K562 (cell line): ENCODE results near the gene SUCLG1. TPM values are rescaled to one million over a fixed set of nuclear protein-coding genes. Genes with fewer than 3 reads are reported as not detected.

Experiments used
- ATAC-seq: fragments of 200-7000 bp; cut with Tn5 transposase; 3 replicates; pipeline ENCODE4 v1.9.1; 2020; ENCODE audit warnings: moderate library complexity
- Bru-seq: library from RNA; stranded (reverse); fragments of 400-500 nt; gene quantifications from one replicate; lab custom pipeline; 2021; lab: Mats Ljungman, UMichigan
- BruChase-seq, 2 experiments: library from RNA; stranded (reverse); fragments of 400-500 nt; gene quantifications; one replicate each; lab custom pipeline; 2021; lab: Mats Ljungman, UMichigan
- BruUV-seq: library from RNA; stranded (reverse); fragments of 400-500 nt; replicated peaks from 2 replicates; lab custom pipeline; 2021; lab: Mats Ljungman, UMichigan
- CTCF ChIA-PET: fragments of 300-600 bp; formaldehyde crosslinking; extraction: SDS; loops from one replicate; lab custom pipeline; 2021; ENCODE audit warnings: low intra/inter-chr PET ratio; lab: Yijun Ruan, JAX
- POLR2A ChIA-PET: fragments of 300-600, 350-650 bp; sonication (Branson Sonifier 250); formaldehyde crosslinking; extraction: SDS; loops from one replicate; lab custom pipeline; 2021; ENCODE audit warnings: antibody characterized with exemption, inconsistent platforms; lab: Yijun Ruan, JAX
- DNase-seq, 4 experiments: peaks; one replicate each; pipeline versions ENCODE4 v3.0.0 to v3.0.0-alpha.2; 2011 to 2018; ENCODE audit warnings: low spot score in 3 of 4, mixed read lengths in 3 of 4; ENCODE audit errors: extremely low read depth in 1 of 4
- FAIRE-seq: peaks from 2 replicates; lab custom pipeline; 2011; peaks lifted over from hg19 to GRCh38; lab: Jason Lieb, UNC
- H2AFZ ChIP-seq: 2 replicates; pipeline ENCODE4 v1.6.0; 2011; ENCODE audit warnings: low read depth, low read length, control low read depth, inconsistent platforms
- H3K27ac ChIP-seq: fragments of 200-600 bp; 3 replicates; pipeline ENCODE4 v1.8.0; 2011; ENCODE audit warnings: low read depth, mild to moderate bottlenecking, control low read depth, inconsistent platforms, low read length, moderate library complexity, mixed read lengths; ENCODE audit errors: extremely low read depth
- H3K27me3 ChIP-seq, 2 experiments: fragments of 300-600 bp in 1 of 2; 2 replicates in 1 of 2; 3 replicates in 1 of 2; pipeline versions ENCODE4 v1.6.0 to v1.8.0; 2011; ENCODE audit warnings: inconsistent platforms in 2 of 2, low read length in 2 of 2, mild to moderate bottlenecking in 1 of 2, mixed read lengths in 1 of 2, moderate library complexity in 1 of 2; ENCODE audit not compliant: control insufficient read depth in 2 of 2, insufficient read depth in 2 of 2
- H3K36me3 ChIP-seq: fragments of 300-600 bp; 3 replicates; pipeline ENCODE4 v1.8.0; 2011; ENCODE audit warnings: mild to moderate bottlenecking, low read length, inconsistent platforms; ENCODE audit not compliant: control insufficient read depth, insufficient read depth
- H3K4me1 ChIP-seq, 2 experiments: fragments of 200-600 bp in 1 of 2; replicated peaks in 1 of 2; 2 replicates in 1 of 2; 3 replicates in 1 of 2; pipeline versions ENCODE4 v1.5.1 to v1.8.0; 2011; ENCODE audit warnings: inconsistent platforms in 2 of 2, low read length in 2 of 2, mild to moderate bottlenecking in 1 of 2, mixed read lengths in 1 of 2, moderate library complexity in 1 of 2; ENCODE audit not compliant: control insufficient read depth in 2 of 2, insufficient read depth in 2 of 2
- H3K4me2 ChIP-seq: 2 replicates; pipeline ENCODE4 v1.6.1; 2011; ENCODE audit warnings: low read length, control low read depth, inconsistent platforms, mixed read lengths; ENCODE audit not compliant: insufficient read depth
- H3K4me3 ChIP-seq: fragments of 200-600 bp; sonication (generic), shearing (Covaris generic); 2 replicates; pipeline ENCODE4 v1.5.1; 2016; ENCODE audit warnings: control low read depth, inconsistent platforms
- H3K79me2 ChIP-seq: fragments of 200-600 bp; 3 replicates; pipeline ENCODE4 v1.8.0; 2011; ENCODE audit warnings: low read length, inconsistent platforms; ENCODE audit not compliant: control insufficient read depth, insufficient read depth
- H3K9ac ChIP-seq, 2 experiments: 2 replicates each; pipeline versions ENCODE4 v1.6.0 to v1.6.1; 2011; ENCODE audit warnings: low read depth in 2 of 2, low read length in 2 of 2, control low read depth in 1 of 2, inconsistent platforms in 1 of 2, mild to moderate bottlenecking in 1 of 2, mixed read lengths in 1 of 2; ENCODE audit not compliant: insufficient read depth in 1 of 2
- H3K9me1 ChIP-seq: one replicate; pipeline ENCODE4 v1.6.0; 2011; ENCODE audit warnings: inconsistent platforms, mild to moderate bottlenecking, low read length, moderate library complexity; ENCODE audit not compliant: control insufficient read depth, insufficient read depth
- H3K9me3 ChIP-seq: replicated peaks from 2 replicates; pipeline ENCODE4 v1.5.1; 2011; ENCODE audit warnings: low read depth, low read length, inconsistent platforms; ENCODE audit not compliant: control insufficient read depth, insufficient read depth
- H4K20me1 ChIP-seq: replicated peaks from 2 replicates; pipeline ENCODE4 v1.6.1; 2011; ENCODE audit warnings: low read length, inconsistent platforms, mixed read lengths; ENCODE audit not compliant: control insufficient read depth, insufficient read depth
- CXXC5 ChIP-seq: fragments of 250-450 bp; sonication (Bioruptor Pico); IDR thresholded peaks from 2 replicates; pipeline ENCODE4 v1.8.0; 2022; ENCODE audit warnings: inconsistent platforms, mild to moderate bottlenecking, moderate library complexity
- ETS2 ChIP-seq: IDR thresholded peaks from 2 replicates; pipeline ENCODE4 v1.6.1; 2016; ENCODE audit warnings: borderline replicate concordance, missing genetic modification characterization, mild to moderate bottlenecking, moderate library complexity, missing compliant biosample characterization; ENCODE audit not compliant: poor library complexity, severe bottlenecking
- GMEB1 ChIP-seq: fragments of 250-450 bp; sonication (Bioruptor Pico); IDR thresholded peaks from 2 replicates; pipeline ENCODE4 v1.4.0; 2020; ENCODE audit warnings: mild to moderate bottlenecking
- HLTF ChIP-seq: fragments of 450-650 bp; IDR thresholded peaks from 2 replicates; pipeline ENCODE4 v1.6.1; 2016
- LARP7 ChIP-seq: fragments of 450-650 bp; IDR thresholded peaks from 2 replicates; pipeline ENCODE4 v1.6.1; 2016
- MAFG ChIP-seq: fragments of 450-650 bp; conservative IDR thresholded peaks from 2 replicates; pipeline ENCODE4 v1.6.1; 2016; ENCODE audit warnings: missing genetic modification characterization, missing compliant biosample characterization
- MEF2D ChIP-seq: conservative IDR thresholded peaks from 2 replicates; pipeline ENCODE4 v1.6.1; 2016; ENCODE audit warnings: low read depth, missing genetic modification characterization, missing compliant biosample characterization
- NFIC ChIP-seq: fragments of 450-650 bp; IDR thresholded peaks from 2 replicates; pipeline ENCODE4 v1.6.1; 2017; ENCODE audit warnings: mild to moderate bottlenecking, inconsistent platforms
- PKNOX1 ChIP-seq: fragments of 450-650 bp; IDR thresholded peaks from 2 replicates; pipeline ENCODE4 v1.6.1; 2016
- RNF2 ChIP-seq: sonication (generic); IDR thresholded peaks from 2 replicates; pipeline ENCODE4 v1.6.1; 2016
- TEAD2 ChIP-seq: fragments of 450-650 bp; IDR thresholded peaks from 2 replicates; pipeline ENCODE4 v1.6.1; 2016; ENCODE audit warnings: missing genetic modification characterization, control low read depth, missing compliant biosample characterization
- ZNF23 ChIP-seq: fragments of 250-450 bp; sonication (Bioruptor Pico); IDR thresholded peaks from 2 replicates; pipeline ENCODE4 v1.4.0; 2020; ENCODE audit warnings: mild to moderate bottlenecking
- ZZZ3 ChIP-seq: fragments of 450-650 bp; IDR thresholded peaks from 2 replicates; pipeline ENCODE4 v1.6.1; 2016; ENCODE audit warnings: antibody characterized with exemption, mild to moderate bottlenecking, moderate library complexity
- WGBS: fragments of 100-300 bp; shearing (Covaris generic); methylation state at CpG from one replicate; pipeline ENCODE4 v1.1.6; 2016; ENCODE audit warnings: low coverage, mixed read lengths; ENCODE audit not compliant: insufficient coverage; ENCODE audit errors: missing lambda C conversion rate; 5-methylcytosine and 5-hydroxymethylcytosine counted together
- in situ Hi-C: fragments of 300-500 bp; cut with MboI; formaldehyde crosslinking; loops from 4 replicates; pipeline ENCODE4 v1.15.0; 2018; ENCODE audit warnings: inconsistent platforms, mixed read lengths
- intact Hi-C: fragments of 100-400 bp; cut with micrococcal nuclease; formaldehyde crosslinking; loops from 2 replicates; pipeline ENCODE4 v1.14.2; 2022
- long read RNA-seq, 3 experiments: library from polyadenylated mRNA in 2 of 3; library from RNA in 1 of 3; unstranded in 2 of 3; stranded (forward) in 1 of 3; transcript quantifications; one replicate each; pipeline ENCODE4 v2.0.0, GENCODE V29; 2019 to 2022
- polyA minus RNA-seq, 3 experiments: library from RNA; depleted of rRNA, polyadenylated mRNA; stranded (reverse); fragments of >200 nt; gene quantifications; 2 replicates each; pipeline ENCODE4 v1.2.3, GENCODE V29; 2011
- polyA plus RNA-seq, 8 experiments: library from polyadenylated mRNA; depleted of rRNA in 4 of 8; stranded (reverse) in 5 of 8; unstranded in 3 of 8; fragments of >200 nt; fragmentation: Nextera tagmentation in 2 of 8; fragmentation: Illumina TruSeq in 1 of 8; extraction: Ambion mirVana in 2 of 8; extraction: Trizol in 1 of 8; gene quantifications; 2 replicates each; pipeline versions ENCODE4 v1.2.1 to v1.2.3, GENCODE V29; 2011 to 2014; ENCODE audit warnings: inconsistent platforms in 1 of 8, missing spikeins in 1 of 8
- total RNA-seq, 7 experiments: library from RNA; depleted of rRNA in 6 of 7; stranded (reverse); fragments of >200 nt in 6 of 7; fragmentation: Illumina TruSeq in 2 of 7; extraction: Trizol in 2 of 7; gene quantifications; 2 replicates each; pipeline versions ENCODE4 v1.2.1 to v1.2.3, GENCODE V29; 2011 to 2021; ENCODE audit warnings: low replicate concordance in 1 of 7

Gene SUCLG1
- 25.2 and 55.9 TPM in 2 replicates for total RNA-seq (2011; cell fraction: chromatin; rRNA removed; ENCODE audit: low replicate concordance)
- 17.0 and 31.5 TPM in 2 replicates for total RNA-seq (2011; cell fraction: nucleolus; rRNA removed)
- 32.8 and 48.8 TPM in 2 replicates for total RNA-seq (2011; cell fraction: nucleoplasm; rRNA removed)
- total RNA-seq (2014; rRNA removed), result 81.1 and 90.5 TPM in 2 replicates
- total RNA-seq (2014; rRNA removed; fragmentation: Illumina TruSeq; extraction: Trizol), result 122 and 136 TPM in 2 replicates
- 113 and 123 TPM in 2 replicates for total RNA-seq (2015; rRNA removed; fragmentation: Illumina TruSeq; extraction: Trizol)
- 108 and 122 TPM in 2 replicates for total RNA-seq (2021)
- polyA plus RNA-seq (2011; rRNA removed), result 64.2 and 112 TPM in 2 replicates
- 36.6 and 56.1 TPM in 2 replicates for polyA plus RNA-seq (2011; cell fraction: cytosol; rRNA removed)
- polyA plus RNA-seq (2011; cell fraction: nucleus; rRNA removed), result 34.7 and 35.0 TPM in 2 replicates
- polyA plus RNA-seq (2012), result 97.4 and 110 TPM in 2 replicates
- polyA plus RNA-seq (2014; fragmentation: Illumina TruSeq; extraction: Trizol), result 108 and 114 TPM in 2 replicates
- polyA plus RNA-seq (2014; fragmentation: Nextera tagmentation; extraction: Ambion mirVana), result 100 to 1,000 TPM; 261 to 325 TPM
- polyA plus RNA-seq (2014; rRNA removed), result 115 and 127 TPM in 2 replicates
- 34.6 and 43.1 TPM in 2 replicates for polyA minus RNA-seq (2011; rRNA and poly(A)+ RNA removed)
- 27.5 and 29.7 TPM in 2 replicates for polyA minus RNA-seq (2011; cell fraction: cytosol; rRNA and poly(A)+ RNA removed)
- polyA minus RNA-seq (2011; cell fraction: nucleus; rRNA and poly(A)+ RNA removed), result 24.3 and 25.8 TPM in 2 replicates
- percentile 87 among the genes with signal in this experiment for Bru-seq, nascent RNA
- percentile 94 among the genes with signal in this experiment for BruChase-seq, experiment 1, labeled RNA remaining after a 2-hour chase
- BruChase-seq, experiment 2, labeled RNA remaining after a 6-hour chase, result percentile 95 among the genes with signal in this experiment
- long read RNA-seq, experiment 1, transcript SUCLG1-201 (9 exons, 1,475 nt), result major isoform, 248 of 277 reads
- long read RNA-seq, experiment 1, transcript SUCLG1-205 (2 exons, 1,765 nt), result minor isoform, 9 of 277 reads
- long read RNA-seq, experiment 1, partial matches to known transcripts, result 11 of 277 reads
- long read RNA-seq, experiment 1, other reads (novel, unspliced or antisense), result 9 of 277 reads
- long read RNA-seq, experiment 2, transcript SUCLG1-201 (9 exons, 1,475 nt), result major isoform, 140 of 196 reads
- long read RNA-seq, experiment 2, transcript SUCLG1-205 (2 exons, 1,765 nt), result minor isoform, 5 of 196 reads
- long read RNA-seq, experiment 2, partial matches to known transcripts, result 36 of 196 reads
- long read RNA-seq, experiment 2, other reads (novel, unspliced or antisense), result 15 of 196 reads
- long read RNA-seq, experiment 3, transcript SUCLG1-201 (9 exons, 1,475 nt), result major isoform, 133 of 159 reads
- long read RNA-seq, experiment 3, partial matches to known transcripts, result 23 of 159 reads
- long read RNA-seq, experiment 3, other reads (novel, unspliced or antisense), result 1 of 159 reads

- Histone ChIP-seq H3K27me3 (no peaks in the 10 kb centered on the region), H3K9me1 (no peaks in the 10 kb centered on the region), H3K4me3 (peak within 1 kb of the TSS; percentile 91), H2AFZ (peak within 1 kb of the TSS; percentile 98), H3K4me2 (peak within 1 kb of the TSS; percentile 92), H3K36me3 (peaks cover 14% of the 10 kb centered on the region; the same call in 2 of the 3 replicates), H3K9me3 (no peaks in the 10 kb centered on the region), H3K9ac (peak within 1 kb of the TSS; percentile 86 to 93), H3K27ac (peak within 1 kb of the TSS; percentile 87), H4K20me1 (0 out of 2 replicates have a peak, but pooled peaks cover 6% of the 10 kb centered on the region), H3K79me2 (peaks cover 48% of the 10 kb centered on the region), H3K4me1 (peaks cover 0 to 11% of the 10 kb centered on the region in 2 experiments; a peak in 2 of 5 replicates)
- in situ Hi-C loops (no loop called here), intact Hi-C loops (no loop called here)
- ChIA-PET POLR2A (interaction anchor here (1.0 to 1.3 kb wide), 4 partner anchors 9 to 58 kb away, joined by 3 to 6 read pairs (median 3); no protein-coding TSS in a partner anchor), CTCF (no interaction called here)
- DNase-seq (peak; percentile 90 to 95 (median 94)), FAIRE-seq (peak; percentile 95), ATAC-seq (peak; percentile 95)
- 2% methylated on average over 48 of the region's 57 CpGs for WGBS
- TSS peak; percentile 91 for BruUV-seq
- TF ChIP-seq ZNF23 (CRISPR knock-in tag) (no peak), HLTF (no peak; the same call in 1 of the 2 replicates), ZZZ3 (no peak), NFIC (peak; percentile 29), PKNOX1 (peak; percentile 27; the same call in 1 of the 2 replicates), GMEB1 (CRISPR knock-in tag) (peak; percentile 65; the same call in 1 of the 2 replicates), ETS2 (tag) (no peak), RNF2 (0 out of 2 replicates have a peak, but pooled peaks have one; percentile 29), MAFG (tag) (no peak), TEAD2 (tag) (no peak), LARP7 (no peak), MEF2D (tag) (0 out of 2 replicates have a peak, but pooled peaks have one; percentile 18), CXXC5 (CRISPR knock-in tag) (peak; percentile 75)
Measured at GRCh38 chr2:84459018-84459943, at the start of gene SUCLG1. TSS of gene SUCLG1 (minus strand) at chr2:84459280. CDS start at chr2:84459269, 11 bp downstream.
